Stimulated activated CD4-positive, alpha-beta T cell treated with anti-CD3 and anti-CD28 coated beads, Interleukin-12 subunit alpha, Interleukin-12 subunit beta, amount 100 ng/mL, for 48 hours (primary cell): ENCODE data around the gene PRRT3.

ENCODE experiments used
- DNase-seq, 3 donors: peaks; one replicate each; pipeline ENCODE4 v3.0.0-alpha.2; 2020; ENCODE audit warnings: low read depth in 2 of 3, low spot score in 1 of 3

The PRRT3 gene

DNA sequence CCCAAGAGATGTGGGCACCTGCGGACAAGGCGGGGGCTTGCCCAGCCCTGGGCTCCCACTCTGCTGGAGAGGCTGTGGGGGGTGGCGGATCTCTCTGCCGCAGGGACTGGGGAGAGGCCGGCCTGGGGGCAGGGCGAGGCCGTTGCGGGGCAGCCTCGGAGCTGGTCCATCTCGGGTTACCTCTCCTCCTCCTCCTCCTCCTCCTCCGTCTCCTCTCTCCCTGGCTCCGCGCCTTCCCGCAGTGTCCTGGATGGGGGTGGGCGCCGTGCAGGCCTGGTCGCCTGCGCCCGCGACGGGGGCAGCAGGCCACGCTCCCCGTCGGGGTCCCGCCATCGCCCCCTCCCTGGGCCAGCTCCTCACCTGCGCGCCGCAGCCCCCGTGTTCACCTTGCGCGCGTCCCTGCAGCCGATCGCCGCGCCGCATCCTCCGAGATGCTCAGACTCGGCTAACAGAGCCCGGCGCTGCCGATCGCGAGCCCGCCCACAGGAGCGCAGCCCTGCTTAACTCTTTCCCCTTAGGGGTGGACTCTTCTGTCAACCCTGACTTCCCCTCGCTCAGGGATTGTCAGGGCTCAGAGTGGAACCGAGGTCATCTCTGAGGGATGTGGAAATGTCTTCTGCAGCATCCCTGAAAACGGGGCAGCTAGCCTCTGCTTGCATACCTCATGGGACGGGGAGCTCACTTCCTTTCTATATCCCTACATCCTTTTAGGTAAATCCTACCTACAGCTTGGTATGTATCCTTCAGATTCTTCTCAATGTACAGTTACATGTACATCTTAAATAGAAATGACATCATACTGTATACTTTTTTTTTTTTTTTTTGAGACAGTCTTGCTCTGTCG is at the start of gene PRRT3:
PRRT3 (minus strand) TSS at position 447 of the 844 bp plus-strand sequence. CDS start 2,293 bp downstream, outside the sequence.
- peak; percentile 33 to 56 (median 42) for DNase-seq

DNA sequence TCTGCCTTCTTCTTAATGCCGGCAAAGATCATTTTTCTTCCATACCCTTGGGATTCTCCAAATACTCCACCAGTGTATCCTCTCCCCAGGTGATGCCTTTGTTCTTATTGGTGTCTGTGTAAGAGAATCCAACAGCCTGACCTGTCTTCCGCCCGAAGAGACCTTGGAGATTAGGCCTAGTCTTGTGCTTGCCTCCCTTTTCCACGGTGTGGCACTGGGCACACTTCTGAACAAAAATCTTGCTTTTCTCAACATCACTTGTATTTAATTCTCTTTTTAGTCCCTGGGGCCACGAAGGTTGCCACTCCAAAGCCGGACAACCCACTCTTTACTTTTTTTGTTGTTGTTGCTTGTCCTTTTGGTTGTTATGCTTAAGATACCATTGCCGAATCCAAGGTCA is 48.5 kb upstream of the PRRT3 start:
- no peak for DNase-seq

DNA sequence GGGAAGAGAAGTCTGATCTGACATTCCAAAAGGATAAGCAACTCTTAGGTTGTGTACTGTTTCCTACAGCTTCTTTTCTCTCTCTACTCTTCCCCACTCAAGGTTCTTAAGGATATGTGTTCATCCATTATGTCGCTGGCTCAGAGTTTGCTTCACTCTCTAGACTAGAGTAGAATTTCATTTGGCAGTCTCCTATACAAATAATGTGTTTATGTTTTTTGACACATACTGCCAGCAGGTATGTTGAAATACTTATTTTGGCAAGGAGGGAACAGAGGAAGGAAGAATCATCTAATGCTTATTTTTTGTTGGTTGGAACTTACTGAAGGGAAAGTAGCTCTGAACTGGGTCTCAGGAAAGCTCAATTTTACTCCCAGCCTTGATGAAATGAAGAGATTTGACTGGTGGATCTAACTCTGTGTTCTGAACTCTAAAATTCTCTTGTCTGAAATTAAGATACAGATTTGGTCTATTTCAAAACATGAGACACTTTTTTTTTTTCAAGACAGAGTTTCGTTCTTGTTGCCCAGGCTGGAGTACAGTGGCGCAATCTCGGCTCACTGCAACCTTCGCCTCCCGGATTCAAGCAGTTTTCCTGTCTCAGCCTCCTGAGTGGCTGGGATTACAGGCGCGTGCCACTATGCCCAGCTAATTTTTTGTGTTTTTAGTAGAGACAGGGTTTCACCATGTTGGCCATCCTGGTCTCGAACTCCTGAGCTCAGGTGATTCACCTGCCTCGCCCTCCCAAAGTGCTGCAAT is 42.1 kb upstream of the PRRT3 start:
- DNase-seq, result no peak

DNA sequence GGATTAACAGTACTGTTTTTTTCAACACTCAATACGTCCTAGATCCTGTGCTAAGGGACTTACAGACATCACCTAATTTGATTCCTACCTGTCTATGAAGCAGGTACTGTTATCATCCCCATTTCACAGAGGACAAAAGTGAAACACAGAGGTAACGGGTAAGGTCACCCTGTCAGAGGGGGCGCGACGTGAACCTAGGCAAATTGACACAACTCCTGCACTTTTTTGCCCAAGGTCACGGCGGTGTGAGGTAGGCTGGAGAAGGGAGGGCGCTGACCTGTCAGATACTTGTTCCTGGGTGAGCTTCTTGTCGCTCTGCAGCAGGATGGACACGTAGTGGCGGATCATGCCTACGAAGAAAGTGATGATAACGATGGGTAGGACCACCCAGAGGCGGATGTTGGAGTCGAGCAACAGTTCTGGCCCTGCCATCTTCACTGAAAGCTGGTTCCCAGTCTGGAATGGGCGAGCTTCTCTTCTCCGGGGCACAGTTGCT is 34.1 kb upstream of the PRRT3 start:
- no peak for DNase-seq

DNA sequence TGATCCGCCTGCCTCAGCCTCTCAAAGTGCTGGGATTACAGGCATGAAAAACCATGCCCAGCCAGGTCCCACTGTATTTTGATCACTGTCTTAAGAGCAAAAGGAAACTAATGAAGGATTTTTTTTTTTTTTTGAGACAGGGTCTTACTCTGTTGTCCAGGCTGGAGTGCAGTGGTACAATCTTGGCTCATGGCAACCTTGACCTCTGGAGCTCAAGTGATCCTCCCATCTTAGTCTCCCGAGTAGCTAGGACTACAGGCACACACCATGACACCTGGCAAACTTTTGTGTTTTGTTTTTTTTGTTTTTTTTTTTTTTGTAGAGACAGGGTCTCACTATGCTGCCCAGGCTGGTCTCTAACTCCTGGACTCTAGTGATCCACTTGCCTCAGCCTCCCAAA is 28.0 kb upstream of the PRRT3 start:
- no peak for DNase-seq

DNA sequence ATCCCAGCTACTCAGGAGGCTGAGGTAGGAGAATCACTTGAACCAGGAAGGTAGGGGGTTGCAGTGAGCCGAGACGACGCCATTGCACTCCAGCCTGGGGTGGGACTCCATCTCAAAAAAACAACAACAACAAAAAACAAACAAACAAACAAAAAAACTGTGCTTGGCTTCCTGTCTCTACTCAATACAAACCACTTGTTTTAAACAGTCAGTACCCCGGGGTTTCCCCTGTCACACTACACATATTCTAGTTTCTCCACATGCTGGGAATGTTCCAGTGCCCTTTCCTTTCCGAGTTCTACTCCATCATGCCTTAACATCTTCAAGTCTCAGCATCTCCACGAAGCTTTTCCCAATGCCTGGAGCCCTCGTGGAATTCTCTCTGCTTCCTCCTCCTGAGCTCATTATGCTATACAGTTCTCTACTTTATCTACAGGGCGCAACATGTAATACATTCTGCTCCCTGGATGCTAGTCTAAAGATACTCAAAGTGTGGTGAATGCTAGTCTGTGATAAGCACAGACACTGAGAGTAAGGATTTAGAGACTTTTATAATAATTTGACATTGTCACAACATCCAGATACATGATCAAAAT is 26.6 kb upstream of the PRRT3 start:
- no peak for DNase-seq

DNA sequence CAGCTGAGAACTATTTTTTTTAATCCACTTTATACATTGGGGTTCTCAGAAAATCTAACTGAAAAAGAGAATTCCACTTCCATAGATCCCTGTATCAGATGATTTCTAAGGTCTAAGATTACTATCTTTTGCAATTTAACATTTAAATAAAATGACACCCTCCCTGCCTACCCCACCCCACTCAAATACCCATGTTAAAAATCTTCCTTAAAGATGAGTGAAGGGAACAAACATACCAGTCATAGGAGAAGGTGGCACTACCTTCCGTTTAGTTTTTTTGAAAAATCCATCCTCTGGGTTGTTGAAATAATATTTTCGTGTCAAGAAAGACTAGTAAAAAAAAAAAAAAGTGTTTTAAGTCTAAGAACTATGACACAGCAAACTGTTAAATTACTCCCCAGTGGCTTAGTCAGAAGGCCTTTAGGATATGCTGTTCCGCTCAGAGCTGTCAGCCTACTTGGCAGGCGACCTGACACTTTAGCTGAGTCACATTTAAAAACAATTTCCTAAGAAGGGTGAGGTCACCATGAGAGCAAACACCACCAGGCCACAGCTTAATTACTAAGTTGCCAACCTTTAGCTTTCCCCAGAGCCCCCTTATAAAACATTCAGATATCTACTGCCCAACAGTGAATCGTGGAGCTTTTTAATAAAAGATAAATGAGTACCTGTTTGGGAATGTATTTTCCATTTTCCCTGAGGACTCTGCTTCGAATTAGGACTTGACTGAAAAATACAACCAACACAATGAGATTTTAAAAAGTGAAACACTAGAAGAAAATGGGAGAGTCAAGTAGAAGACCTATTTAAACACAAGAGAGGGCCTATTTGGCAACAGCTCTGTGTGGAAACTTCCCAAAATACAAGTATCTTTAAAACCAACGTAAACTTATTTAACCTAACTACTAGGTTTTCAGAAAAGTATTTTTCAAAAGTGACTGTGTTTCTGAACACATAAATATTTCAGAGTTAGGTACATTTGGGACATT is 24.8 kb upstream of the PRRT3 start:
- peak in 2 of 3 donors; percentile 20 to 28 for DNase-seq

DNA sequence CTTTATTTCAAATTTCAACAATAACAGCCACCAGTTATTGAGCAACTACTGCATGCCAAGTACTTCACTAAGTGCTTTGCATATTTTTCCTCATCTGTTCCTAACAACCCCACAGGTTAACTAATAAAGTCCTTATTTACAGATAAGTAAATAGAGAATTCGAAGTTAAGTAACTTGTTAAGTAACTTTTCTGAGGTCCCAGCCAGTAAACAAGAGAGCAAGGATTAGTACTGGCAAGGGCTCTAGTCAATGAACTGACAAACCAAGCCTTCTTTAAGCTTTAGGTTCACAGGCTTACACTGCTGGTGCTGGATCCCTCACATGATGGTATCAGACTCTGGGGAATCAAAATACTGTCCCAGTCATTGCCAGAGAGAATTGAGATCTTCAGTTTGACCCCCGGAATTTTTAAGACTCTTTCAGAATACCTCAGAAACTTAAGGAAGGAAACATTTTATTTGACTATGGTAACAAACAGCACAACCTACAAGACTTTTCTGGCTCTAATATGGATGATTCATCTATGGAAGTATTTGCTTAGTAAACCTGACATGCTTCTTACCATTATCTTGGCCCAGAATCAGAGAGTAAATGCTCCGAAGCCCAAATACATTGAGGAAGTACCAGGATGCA is 17.9 kb upstream of the PRRT3 start:
- DNase-seq, result no peak

DNA sequence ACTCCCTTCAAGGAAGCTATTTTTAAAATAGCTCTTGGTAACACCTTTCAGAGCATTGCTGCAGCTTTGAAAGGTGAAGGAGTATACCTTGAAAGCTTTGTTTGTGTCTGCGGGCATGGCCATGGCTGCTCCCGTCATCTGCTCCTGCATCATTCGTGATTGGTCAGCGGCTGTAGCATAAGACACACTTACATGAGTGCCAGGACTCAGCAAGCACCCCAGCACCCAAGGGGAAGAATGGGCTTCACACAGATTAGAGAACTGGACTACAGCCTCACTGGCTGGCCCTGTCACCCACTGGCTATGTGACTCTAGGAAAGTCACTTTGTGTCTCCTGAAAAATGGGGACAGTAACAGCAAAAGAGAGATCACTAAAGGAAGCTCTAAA is 17.4 kb upstream of the PRRT3 start:
- no peak for DNase-seq

DNA sequence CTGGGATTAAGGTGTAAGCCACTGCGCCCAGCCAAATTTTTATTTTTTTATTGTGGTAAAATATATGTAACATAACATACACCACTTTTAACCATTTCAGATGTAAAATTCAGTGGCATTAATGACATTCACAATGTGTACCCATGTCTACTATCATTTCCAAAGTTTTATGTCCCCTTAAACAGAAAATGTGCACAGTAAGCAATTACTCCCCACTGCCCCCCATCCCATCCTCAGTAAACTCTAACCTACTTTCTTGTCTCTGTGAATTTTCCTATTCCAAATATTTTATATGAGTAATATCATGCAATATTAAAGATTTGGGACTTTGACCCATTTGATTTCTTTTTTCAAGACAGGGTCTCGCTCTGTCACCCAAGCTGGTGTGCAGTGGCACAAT is 14.6 kb upstream of the PRRT3 start:
- no peak for DNase-seq

DNA sequence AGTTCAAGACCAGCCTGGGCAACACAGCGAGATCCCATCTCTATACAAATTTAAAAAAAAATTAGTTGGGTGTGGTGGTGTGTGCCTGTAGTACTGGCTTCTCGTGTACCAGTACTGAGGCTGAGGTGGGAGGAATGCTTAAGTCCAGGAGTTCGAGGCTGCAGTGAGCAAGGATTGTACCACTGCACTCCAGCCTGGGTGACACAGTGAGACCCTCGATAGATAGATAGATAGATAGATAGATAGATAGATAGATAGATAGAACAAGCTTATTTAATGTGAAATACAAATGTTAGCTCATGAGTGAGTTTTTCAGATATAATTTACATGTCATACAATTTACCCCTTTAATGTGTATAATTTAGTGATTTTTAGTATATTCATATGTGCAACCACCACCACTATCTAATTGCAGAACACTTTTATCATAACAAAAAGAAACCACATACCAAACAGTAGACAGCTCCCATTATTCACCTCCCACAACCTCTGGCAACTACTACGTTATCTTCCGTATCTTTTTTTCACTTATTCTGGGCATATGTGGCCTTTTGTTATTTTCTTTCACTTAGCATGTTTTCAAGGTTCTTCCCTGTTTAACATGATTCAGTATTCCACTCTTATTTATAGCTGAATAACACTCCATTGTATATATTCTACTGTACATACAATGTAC is 13.1 kb upstream of the PRRT3 start:
- DNase-seq, result no peak

DNA sequence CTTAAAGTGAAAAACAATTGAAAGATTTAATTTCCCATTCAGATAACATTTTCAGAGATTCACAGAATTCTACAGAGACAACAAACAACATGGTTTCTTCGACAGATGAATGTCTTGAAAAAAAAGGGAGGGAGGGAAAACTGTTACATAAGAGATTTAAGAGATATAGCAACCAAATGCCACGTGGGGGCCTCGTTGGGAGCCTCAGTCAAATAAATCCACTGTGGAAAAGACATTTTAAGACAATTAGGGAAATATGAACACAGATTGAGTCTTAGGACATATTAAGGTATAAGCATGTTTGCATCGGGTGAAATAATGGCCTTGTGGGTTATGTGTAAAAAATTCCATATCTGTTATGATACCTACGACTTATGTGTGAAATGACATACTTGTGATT is 5.0 kb upstream of the PRRT3 start:
- DNase-seq, result no peak

DNA sequence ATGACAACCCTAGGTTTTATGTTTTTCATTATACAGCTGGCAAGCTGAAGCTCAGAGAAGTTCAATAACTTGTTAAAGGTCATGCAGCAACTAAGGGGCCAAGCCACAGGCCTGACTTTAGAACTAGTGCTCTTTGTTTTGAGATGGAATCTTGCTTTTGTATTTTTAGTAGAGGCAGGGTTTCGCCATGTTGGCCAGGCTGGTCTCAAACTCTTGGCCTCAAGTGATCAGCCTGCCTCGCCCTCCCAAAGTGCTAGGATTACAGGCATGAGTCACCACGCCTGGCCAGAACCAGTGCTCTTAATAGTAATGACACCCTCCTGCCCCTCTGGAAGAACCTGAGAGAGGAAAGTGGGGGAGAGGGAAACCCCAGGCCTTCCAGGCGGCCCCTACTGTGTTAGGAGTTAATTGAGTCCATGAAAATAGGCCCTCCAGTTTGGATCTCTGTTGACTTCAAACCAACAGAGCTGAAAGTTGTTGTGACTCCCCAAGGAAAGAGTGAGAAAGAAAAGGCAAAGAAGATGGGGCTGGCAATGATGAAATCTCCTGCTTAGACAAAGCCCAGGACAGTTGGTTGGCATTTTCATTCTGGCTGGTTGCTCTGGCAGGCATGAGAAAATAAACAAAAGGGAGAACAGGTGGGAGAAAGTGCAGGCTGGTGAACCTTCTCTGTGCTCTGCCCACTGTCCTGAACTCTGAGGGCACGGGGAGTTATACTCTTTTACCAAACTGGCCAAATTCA is 3.6 kb upstream of the PRRT3 start:
- DNase-seq, result no peak

DNA sequence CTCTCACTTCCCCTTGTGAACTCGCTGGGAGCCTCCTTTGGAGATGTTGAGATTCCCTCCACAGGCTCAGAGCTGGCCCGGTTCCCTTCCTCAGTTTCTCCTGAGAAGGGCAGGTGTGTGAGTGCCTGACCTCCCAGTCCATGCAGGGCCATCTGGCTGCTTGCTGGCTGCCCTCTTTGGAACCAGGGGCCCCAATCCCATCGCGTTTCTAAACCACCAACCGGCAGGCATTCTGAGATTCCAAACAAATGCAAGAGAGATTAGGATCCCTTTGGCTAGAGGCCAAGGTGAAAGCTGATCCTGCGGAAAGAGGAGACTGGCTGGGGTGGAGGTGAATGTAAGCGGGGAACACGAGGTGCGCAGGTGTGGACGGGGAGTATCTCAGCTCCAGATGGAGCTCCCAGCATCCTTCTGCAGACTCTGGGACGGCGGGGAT is 2.9 kb upstream of the PRRT3 start:
- no peak for DNase-seq

DNA sequence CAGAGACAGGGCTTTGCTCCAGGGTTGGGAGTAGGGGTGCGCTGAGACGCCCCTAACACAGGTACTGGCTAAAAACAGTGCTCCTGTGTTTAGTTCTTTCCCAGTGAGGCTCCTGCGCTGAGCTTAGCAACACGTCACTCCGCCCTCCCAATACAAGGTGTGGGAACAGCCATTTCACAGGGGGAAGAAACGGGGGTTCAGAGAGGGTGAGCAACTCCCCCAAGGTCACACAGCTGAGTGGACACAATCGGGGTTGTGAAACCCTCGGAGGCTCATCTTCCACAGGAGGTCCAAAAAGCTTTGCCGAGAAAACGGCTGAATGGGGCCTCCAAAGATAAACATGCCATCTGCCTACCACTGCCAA is 628 bp downstream of the PRRT3 start:
- no peak for DNase-seq

DNA sequence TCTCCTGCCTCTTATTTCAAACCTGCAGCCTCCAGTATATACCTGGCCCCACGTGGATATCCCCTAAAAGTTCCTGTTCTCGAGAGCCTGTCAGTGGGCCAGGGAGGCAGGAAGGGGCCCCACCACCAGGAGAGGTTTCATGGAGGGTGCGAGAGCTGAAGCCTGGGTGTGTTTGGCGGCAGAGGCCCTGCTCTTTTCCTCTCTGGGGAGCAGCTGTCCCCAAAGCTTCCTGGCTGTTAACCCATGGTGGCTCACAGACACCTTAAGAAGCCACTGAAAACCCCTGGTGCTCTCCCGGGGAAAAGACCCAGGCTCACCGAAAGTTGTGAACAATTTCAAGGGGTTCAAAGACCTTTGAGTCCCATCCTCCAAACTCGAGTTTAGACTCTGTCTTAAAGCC is 1.1 kb downstream of the PRRT3 start:
- DNase-seq, result no peak

DNA sequence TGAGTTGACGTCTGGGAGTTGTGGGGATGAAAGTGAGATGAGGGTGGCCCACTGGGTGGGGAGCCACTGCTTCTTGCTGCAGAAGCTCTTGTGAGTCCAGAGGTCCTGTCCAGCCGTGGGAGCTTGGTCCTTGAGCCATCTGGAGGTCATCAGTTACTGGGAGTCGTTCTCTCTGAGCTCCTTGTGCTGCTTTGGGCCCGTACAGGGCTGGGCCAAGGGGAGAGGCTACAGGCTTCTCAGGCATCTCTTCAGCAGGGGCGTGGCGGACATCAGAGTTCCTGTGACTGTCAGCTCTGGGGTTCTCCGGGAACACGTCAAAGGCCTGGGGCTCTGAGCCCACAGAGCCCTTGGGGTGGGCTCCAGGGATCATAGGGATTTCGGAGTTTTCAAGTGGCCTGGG is 2.6 kb downstream of the PRRT3 start:
- DNase-seq, result no peak

DNA sequence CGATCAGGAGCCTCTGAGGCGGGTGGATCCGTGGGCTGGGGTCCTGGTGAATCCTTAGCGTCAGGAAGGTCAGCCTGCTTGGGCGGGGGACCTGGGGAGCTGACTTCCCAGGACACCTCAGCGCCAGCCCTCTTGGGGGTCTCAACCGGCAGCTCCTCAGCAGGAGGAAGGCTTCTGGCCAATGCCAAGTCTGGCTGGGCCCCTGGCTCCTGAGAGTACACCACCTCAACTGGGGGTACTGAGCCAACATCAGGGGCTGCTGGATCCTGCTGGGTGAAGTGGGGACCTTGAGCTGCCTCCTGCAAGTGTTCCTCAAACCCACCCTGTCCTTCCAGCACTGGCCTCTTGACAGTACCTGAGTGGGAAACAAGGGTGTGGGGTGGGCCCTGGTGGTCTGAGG is 3.1 kb downstream of the PRRT3 start:
- no peak for DNase-seq

DNA sequence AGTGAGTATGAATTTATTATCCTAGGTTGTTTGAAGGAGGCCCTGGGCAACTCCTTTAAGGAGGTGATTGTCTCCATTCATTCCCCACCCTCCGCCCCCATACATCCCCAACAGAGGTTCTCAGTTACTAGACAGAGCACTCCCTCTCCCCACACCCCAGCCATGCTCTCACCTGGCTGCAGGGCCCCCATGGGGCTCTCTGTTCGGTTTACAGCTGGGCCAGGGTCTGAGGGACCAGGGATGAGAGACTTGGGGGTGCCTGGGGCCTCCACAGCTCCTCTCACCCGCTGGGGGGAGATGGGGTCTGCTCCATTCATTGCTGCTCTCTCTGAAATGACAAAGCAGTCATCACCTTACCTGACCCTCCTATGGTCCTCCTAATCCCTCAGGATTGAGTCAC is 3.6 kb downstream of the PRRT3 start:
- no peak for DNase-seq
